Measurements from ENCODE around the gene USP34.

GRCh38 chr2:61371027-61371426, 99.9 kb downstream of the USP34 start:
- TF ChIP-seq CTCF (IDR thresholded peaks at IDR 0.05; ENCODE audit: poor library complexity) (no peak), EZH2 (IDR thresholded peaks at IDR 0.05; ENCODE audit: borderline replicate concordance) (no peak), EZH2phosphoT487 (IDR thresholded peaks at IDR 0.05; ENCODE audit: low read depth, severe bottlenecking, unreplicated experiment) (no peak)

Data from hepatocyte (in vitro differentiated cells).